ENCODE results near the gene SNRK.

SNRK gene

DNA sequence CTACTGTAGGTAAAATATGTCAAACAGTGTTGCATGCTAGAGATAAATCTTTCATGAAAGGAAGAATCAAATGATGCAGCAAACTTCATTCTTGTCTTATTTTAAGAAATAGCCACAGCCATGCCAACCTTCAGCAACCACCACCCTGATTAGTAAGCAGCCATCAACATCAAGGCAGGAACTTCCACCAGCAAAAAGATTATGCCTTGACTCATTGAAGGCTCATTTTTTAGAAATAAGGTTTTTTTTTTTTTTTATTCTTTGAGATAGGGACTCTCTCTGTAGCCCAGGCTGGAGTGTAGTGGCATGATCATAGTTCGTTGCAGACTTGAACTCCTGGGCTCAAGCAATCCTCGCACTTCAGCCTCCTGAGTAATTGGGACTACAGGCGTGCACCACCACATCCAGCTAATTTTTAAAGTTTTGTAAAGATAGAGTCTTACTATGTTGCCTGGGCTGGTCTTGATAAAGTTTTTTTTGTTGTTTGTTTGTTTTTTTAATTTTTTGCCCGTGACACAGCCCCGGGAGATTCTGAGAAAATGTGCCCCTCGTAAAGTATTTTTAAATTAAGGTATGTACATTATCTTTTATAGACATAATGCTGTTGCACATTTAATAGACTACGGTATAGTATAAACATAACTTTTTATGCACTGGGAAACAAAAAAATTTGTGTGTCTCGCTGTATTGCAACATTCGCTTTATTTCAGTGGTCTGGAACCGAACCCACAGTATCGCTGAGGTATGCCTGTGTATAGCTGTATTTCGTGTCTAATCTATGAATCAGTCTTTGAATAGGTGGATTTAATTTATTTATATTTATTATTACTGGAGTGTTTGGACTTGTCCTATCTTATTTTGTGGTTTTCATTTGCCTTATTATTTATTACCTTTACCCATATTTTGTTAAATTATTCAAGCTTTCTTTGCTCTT lies 23.3 kb downstream of the SNRK start:
- no peak for DNase-seq

DNA sequence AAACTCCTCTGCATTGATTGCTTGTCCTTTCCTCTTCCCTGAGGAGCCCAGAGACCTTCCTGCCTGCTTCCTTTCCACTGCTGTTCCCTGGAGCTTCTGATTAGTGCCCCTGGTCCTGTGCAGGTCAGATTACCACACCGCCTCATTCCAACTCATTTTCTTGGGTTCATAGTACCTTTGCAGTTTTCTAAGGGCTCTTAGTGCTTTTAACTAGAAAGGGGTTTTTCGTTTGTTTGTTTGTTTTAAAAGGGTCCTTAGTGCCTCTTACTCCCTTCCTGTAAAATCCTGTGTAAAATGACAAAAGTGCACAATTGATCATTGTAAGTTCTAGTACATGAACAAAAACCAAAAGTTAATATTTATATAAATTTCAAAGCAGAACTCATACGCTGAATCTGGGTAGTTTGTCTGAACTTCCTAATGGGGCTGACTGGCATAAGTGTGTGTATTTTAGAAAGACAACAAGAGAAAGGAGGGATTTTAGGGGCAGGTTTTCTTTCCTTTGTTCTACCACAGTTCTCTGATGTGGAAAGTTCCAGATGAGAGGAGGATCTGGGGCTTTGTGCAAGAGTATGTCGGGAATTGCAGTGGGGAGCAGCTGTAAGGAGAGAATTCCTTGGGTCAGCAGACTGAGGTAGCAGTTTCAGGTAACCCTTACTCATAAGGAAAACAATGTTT lies 30.6 kb downstream of the SNRK start:
- no peak for DNase-seq

DNA sequence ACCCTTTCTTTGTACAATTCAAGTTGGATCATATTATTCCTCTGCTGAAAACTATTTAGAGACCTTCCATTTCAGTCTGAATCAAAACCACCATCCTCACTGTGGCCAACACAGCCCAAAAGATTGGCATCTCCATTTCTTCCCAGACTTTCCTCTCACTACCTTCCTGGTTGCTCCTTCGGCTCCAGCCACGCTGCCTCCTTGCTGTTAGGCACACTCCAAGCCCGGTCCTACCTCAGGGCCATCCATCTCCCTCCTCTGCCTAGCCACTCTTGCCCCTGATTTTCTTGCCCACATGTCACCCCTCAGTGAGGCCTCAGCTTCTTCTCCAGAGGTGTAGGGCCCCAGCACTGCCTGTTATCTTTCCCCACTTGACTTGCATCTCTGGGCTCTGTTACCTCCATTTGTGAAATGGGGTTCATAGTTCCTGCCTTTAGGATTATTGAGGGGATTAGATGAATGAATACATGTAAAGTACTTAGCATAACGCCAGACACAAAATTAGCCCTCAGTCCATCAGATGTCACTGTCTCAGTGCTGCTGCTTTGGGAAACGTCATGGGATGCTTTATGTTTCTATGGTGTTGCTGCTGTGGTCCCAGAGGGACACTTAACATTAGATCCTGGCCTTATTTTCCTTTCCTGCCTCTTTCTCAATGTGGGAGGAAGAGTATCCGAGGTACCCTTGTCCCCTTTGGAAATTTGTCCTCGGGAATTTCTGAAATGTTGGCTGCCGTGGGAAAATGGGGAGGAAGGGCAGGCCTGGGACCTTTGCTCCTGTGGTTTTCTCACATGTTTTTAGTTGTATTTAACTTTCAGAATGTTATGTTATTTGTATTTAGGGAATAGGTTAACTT lies 31.3 kb downstream of the SNRK start:
- no peak for DNase-seq

DNA sequence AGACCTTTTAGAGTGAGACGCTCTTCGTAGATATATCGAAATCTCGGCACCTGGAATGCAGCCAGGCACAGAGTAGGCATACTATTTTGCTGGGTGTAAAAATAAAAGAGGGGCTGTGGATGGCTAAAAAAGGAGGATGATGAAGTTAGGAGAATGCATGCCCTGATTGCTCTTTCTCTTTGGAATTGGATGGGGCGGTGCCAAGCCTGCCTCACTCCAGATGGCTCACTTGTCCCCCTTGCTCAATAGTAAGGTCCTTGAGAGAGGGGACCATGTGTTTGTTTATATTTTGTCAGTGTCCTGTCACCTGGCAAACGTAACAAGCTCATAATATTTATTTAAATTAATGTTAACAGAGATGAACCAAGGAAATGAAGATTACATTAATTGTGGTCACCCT lies 33.0 kb downstream of the SNRK start:
- DNase-seq, result no peak

DNA sequence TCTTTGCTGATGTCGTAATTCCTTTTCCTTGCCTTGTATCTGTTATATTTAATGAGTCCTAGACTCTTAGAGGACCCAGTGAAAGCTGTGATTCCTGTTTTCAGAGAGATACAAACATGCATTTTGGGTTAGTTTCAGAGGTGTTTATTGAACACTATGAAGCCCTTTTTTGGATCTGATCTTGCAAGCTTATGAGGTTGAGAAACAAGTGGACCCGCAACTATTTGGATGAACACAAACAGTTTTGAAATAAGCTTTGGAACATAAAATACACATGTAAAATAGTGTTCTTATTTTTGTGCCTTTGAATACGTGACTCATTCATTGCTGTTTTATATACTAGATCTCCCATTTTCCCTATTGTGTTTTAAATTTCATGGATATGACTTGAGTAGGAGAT lies 33.5 kb downstream of the SNRK start:
- peak in 1 of 2 experiments; percentile 25 for DNase-seq

DNA sequence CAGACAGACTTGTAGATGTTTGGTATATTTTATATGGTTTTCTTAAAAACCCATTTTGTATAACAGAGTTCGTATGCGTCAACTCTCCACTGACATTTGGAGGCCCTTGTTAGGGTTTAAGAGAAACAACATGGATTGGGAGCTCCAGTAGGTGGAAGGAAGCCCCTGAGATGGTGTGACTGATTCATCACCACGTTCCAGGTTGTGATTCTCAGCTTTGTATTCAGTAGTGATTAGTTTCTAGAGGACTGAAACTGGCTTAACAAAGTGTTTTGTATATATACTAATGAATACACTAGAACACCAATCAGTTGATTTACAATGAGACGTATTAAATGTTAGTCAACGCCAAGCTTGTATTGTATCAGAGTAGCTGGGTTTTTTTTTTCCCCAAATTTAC lies 33.9 kb downstream of the SNRK start:
- DNase-seq, result no peak

DNA sequence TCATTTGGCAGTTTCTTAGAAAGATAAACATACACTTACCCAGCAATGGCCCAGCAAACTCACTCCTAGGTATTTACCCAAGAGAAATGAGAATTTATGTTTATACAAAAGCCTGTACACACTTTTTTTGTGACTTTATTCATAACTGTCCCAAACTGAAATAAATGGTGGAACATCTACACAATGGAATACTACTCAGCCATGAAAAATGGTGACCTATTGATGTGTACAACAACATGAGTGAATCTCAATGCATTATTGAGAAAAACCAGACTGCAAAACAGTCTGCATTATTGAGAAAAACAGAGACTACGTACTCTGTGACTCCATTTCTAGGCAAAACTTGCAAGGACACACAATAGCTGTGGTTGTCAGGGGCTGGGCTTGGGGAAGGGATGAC lies 37.2 kb downstream of the SNRK start:
- DNase-seq, result no peak

DNA sequence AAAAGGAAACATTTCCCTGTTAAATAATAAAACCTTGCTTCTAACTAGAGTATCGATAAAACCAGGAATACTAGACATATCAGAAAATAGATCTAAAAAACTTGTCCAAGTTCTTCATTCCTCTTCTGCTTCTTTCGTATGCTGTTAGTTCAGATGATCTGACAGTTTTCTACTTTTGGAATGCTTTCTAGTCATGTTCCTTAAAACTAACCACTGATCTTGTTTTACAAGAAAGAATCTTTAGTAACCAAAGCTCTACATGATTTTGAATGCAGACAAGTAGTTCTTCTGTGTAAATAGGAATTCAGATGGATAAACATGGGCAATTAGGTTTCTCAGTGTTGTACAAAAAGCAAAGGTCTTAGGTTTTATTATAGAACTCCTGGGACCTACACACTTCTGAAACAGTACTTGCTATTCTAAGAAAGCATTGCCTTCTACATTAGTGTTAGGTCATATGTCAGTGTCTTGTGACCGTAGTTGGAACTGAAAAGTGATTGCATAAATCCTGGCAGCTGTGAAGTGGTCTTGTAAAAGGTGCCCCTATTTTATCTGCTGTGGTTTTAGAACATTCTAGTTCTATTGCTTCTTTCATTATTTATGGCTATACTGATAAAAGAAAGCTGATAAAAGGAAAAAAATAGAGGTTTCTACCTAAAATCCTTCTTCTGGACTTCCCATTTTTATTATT lies 40.7 kb downstream of the SNRK start:
- peak; percentile 43 to 60 for DNase-seq

DNA sequence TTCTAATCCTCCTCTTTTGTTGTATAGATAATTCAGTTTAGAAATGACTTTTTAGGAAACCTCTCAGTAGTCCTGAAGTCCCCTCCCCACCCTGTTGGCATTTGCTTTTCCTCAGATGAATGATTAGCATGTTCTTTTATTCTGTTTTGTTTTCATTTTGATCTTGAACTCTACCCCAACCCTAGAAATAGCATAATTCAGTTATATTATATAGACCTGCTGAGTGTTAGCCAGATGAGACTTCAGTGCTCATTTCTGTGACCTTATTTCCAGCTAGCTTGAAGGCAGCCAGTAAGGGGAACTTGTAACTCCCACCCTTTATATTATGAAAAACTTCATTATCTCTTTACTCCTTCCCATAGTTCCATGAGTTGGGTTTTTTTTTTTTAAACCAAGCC lies 41.2 kb downstream of the SNRK start:
- DNase-seq, result no peak

DNA sequence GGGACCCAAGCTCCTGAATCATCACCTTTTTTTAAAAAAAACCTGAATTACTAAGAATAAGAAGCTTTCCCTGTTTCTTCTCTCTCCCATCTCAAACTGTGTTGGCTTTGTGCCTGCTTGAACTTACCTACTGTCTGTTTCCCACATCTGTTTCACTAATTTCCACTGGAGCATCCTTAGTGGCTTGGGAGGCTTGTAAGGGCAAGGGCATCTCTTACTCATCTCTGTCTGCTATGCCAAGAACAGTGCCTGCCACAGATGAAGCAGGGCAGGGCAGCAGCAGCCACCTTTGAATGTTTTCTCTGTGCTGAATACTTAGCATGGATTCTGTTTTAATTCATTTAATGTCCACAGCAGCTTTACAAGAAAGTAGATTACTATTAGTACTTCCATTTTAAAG lies 42.3 kb downstream of the SNRK start:
- no peak for DNase-seq

DNA sequence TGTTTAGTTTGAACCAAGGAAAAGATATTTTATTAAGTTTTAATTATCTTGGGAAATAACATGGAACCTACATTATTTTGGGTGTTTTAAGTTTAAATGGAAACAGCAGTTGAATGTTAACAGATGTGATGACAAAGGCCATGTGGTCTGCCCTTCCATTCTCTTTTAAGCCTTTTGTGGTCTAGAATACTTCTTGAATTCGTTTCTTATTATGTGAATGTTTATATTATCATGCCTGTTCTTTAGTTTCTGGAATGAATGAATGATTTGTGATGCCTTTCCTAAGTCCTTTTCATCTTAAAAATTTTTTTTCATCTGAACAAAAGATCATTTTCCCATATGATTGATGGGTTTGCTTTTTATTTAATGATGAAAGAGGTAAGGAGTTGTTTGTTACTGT lies 44.6 kb downstream of the SNRK start:
- no peak for DNase-seq

DNA sequence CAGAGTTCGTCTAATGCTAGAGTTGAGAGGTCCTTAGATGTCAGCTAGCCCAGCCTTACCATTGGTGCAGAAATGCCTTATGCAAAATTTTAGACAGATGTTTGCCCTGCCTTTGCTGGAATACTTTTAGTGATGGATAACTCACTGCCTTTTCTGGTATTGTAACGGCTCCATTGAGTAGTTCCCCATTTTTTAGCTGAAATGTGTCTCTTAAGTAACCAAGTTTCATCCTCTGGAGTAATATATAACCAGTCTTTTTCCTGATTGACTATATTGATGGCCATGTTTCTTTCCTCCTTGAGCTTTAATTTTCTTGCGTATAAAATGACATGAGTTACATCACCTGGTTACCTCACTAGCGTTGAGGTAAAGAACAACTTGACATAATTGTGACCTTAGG lies 45.0 kb downstream of the SNRK start:
- DNase-seq, result peak in 1 of 2 experiments; percentile 18

DNA sequence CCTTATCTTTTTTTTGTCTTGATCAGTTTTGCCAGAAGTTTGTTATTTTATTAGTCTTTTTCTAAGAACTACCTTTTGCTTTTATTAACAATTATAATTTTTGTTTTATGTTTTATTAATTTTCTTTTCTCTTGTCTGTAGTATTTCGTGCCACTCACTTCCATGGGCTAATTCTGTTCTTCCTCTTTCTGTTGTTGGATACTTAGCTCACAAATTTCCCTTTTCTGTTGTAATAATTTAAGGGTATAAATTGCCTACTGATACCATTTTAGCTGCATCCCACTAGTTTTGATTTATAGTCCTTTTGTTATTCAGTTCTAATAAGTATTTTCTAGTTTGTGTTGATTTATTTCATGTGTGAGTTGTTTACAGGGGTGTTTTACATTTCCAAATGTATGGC lies 48.6 kb downstream of the SNRK start:
- DNase-seq, result no peak

DNA sequence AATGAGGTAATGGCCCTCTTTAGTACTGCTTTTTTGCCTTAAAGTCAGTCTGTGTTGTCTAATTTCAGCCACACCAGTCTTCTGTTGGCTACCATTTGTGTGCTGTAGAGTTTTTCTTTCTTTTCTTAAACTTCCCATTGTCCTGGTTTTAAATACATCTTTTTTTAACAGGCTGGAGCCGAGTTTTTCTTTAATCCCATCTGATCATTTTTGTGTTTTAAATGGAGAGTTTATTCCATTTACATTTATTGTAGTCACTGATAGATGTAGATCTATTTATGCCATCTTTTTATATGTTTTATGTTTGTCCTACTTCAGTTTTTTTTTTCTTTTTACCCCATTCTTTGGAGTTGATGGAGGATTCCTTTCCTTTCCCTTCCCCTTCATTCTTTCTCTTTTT lies 49.5 kb downstream of the SNRK start:
- no peak for DNase-seq

DNA sequence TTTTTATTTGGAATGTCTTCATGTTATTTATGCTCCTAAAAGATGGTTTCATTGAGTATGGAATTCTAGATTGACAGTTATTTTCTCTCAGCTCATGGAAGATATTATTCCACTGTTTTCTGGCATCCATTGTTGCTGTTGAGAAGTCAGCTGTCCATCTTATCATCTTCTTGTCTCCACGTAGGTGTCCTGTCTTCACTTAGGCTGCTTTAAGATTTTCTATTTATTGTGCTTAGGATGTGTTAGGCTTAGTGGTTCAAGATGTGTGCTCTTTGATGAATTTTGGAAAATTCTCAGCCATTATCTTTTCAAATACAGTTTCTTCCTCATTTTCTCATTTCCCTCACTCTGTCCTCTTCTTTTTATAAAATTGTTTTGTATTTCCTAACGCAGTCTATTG lies 52.0 kb downstream of the SNRK start:
- DNase-seq, result no peak

DNA sequence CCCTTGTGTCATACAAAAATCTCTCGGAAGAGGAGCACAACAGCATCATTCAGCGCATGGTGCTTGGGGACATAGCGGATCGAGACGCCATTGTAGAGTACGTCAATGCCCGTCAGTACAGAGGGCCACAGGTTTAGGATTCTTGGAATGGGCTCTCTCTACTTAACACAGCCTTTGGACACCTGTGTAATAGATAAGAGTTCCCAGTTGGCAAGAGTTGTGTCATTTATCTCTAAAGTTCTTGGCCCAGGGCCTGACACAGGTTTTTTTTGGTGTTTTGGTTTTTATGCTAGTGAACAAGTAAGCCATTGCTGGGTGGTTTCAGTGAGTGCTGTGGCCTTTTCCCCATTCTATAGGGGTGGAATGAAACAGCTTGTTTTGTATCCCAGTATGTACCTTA lies 54.1 kb downstream of the SNRK start:
- DNase-seq, result no peak

DNA sequence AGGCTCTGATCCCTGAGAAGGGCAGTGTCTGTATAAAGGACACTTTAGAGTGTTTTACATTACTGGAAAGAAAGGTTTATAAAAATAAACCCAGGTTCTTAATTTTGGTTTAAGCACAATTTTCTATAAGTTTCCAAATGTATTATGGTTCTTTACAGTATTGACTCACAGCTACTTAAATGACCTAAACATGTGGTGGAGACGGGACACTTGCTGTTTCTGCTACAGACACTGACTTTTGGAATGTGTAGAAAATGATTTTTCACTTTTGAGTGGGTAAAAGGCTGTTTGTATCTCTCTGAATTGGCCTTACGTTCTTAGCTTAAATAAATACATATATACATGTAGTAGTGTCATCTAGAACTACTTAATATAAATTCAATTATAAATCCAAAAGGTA lies 55.4 kb downstream of the SNRK start:
- no peak for DNase-seq

DNA sequence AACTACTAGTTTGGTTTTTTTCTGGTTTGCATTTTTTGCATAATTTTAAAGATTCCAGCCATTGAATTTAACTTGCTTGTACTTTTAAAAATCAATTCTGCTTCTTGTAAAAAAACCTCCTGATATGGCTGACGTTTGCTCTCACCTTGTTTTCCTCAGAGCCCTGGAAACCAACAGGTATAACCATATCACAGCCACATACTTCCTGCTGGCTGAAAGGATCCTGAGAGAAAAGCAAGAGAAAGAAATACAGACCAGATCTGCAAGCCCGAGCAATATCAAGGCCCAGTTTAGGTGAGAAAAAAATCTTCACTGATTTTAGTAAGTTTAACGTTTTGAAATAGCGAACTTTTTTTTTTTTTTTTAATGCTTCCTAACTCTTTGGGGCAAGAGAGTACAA lies 56.8 kb downstream of the SNRK start:
- DNase-seq, result no peak

DNA sequence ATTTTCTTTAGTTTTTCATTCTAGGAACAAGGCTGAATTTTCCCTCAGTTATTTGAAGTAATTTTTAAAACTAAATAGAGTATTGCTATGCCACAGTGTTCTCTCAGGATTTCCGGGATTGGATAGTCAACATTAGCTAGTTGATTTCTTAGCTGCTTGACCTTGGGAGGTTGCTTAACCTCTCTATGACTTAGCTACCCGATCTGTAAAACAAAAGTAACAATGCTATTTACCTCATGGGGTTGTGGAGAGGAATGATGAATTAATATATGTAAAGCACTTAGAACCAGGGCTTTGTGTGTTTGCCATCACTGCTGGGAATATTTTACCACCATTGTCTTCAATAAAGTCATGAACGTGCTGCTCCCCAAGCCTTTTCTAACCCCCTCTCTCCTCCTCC lies 57.5 kb downstream of the SNRK start:
- no peak for DNase-seq

DNA sequence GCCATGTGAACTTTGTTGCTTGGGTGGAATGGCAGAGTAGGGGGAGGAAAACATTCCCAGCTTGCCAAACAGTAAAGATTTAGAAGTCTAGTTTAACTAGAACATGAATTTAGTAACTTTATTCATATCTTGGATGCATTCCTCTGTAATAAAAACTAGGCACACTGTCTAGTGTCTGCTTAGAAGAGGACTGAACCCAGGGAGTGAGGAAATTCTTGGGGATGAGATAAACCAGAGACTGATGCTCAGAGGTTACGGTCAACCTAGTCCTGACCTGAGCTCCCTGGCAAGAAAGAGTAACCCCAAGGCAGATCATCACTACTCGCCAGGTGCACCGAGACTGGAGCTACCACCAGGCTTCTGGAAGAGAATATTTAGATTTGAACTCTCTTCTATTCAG lies 58.2 kb downstream of the SNRK start:
- no peak for DNase-seq

DNA sequence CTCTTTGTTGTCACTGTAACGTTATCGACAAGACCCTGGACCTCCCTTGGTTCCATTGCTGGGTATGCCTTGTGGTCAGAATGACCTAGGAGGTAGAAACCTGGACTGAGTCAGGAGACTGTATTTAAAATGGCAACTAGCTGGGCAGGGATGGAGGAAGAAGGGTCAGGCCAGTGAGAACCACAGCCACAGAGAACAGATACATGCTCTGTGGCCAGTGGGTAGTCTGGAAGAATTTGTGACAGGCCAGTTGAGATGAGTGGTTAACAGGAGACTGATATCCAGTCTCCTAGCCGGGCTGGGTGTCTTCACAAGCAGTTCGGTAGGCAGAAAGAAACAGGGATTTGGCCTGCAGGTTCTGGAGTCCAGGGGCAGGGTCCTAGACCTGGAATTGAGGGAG lies 58.9 kb downstream of the SNRK start:
- no peak for DNase-seq

DNA sequence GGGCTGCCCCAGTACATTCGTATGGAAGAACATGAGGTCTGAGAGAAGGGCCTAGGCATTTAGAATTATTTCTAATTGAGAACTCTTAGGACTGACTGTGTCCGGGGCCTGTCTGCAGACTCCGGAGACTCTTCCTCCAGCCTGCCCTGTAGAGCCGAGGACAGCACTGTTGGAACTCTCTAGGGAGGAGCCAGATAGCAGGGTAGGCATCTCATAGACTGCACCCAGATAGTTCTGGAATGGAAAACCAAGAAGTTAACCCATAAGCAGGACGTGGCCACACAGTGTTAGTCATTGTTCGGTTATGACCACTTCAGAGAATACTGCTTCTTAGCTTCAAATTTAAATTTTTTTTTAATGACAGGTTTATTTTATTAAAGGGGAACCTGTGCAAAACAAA lies 59.5 kb downstream of the SNRK start:
- DNase-seq, result no peak

Data from AML-193 (cell line).